ENCODE measurements around the gene TSFM.
A peak's percentile ranks its signal among the peaks of the same experiment; 100 is the strongest.

Gene TSFM

DNA sequence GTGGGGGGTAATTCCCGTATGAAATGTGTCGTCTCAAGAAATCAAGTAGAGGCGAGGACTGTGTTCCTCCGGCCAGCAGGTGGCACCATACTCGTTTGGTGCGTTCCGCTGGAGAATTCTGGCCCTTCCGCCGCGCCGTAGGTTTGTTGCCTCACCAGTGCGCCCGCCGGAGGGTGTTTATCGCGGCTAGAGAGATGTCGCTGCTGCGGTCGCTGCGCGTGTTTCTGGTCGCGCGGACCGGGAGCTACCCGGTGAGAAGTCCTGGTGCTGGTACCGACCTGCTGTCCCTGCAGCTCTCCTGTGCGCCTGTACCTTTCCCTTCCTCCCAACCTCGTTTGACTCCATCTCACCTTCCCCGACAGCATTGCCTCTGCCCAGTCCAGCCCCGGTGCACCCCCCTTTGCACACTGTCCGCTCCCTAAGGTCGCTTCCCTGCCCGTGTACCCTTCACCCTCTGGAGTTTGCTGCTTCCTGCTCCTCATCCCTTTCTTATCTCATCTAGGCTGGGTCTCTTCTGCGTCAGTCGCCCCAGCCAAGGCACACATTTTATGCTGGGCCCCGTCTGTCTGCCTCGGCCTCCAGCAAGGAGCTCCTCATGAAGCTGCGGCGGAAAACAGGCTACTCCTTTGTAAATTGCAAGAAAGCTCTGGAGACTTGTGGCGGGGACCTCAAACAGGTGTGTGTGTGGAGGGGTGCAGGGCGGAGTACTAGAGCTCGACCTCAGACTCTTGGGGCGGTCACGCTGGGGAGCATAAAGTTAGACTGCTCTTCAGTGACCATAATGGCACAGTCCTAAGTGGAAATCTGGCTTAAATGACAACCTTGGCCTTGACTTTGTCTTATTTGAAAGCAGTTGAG, at the start of gene TSFM:
TSFM (plus strand) TSS at position 180 of the 858 bp plus-strand sequence; CDS start at position 195, 15 bp downstream.
- peak within 1 kb of the TSS; percentile 65 to 99 (median 77) for H3K4me3 ChIP-seq
- peak within 1 kb of the TSS; percentile 29 to 89 (median 83) for H3K27ac ChIP-seq

GRCh38 chr12:57733928-57734327, 48.7 kb upstream of the TSFM start:
- H3K4me3 ChIP-seq = no peak overlapping the region

DNA sequence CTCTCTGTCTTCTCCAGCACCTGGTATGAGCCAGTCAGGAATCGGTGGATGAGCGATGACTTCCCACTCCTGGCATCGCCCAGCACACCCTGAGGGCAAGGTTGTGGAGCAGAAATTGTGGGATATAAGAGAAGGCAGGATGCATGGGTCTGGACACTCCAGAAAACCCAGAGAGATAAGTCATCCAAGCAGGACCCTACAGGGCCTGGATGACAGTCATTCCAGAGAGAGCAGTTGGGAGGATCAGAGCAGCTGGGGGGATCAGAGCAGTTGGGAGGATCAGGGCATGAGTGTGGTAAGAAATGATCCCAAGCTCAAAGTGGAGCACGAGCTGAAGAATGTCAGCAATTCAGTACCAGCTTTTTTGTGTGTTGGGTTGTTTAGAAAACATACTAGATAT, 48.0 kb upstream of the TSFM start:
- Histone ChIP-seq H3K4me3 (no peak overlapping the region), H3K27ac (no peak overlapping the region)

More at GRCh38 chr12:57733928-57734327, 48.7 kb upstream of the TSFM start:
- H3K27ac ChIP-seq = no peak overlapping the region

GRCh38 chr12:57735198-57735855, 47.3 kb upstream of the TSFM start:
- Histone ChIP-seq H3K4me3 (no peak overlapping the region), H3K27ac (no peak overlapping the region)

DNA sequence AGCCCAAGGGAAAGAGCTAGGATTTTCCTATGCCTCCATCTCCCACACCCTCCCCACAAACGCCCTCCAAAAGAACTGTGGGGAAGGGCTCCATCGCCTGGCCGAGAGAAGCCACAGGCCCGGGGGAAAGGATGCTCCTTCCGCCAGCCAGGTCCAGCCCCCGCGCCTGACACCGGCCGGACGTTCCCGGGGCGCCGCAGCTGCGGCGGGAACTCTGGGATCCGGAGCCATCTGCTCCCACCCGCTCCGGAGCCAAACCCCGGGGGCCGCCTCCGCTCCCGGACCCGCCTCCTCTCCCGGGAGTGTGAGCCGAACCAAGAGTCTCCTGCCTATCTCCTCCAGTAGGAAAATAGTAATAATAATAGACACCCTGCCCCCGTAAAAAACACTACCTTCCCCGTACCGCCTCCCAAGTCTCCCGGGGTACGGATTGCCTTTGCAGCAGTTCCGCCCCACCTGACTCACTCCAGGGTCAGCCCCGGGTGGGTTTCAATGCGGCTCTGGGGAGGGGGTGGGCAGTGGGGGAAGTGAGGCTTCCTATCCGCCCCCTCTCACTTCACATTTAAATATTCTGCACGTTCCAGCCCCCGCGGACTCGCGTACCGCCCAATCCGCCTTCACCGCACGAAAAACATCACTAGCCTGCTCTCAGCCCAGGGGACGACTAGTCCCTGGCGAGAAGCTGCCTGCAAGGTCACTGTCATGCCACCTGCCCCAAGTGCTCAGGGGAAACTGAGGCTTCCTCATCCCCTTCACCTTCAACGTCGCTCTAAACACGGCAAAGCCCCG, 46.4 kb upstream of the TSFM start:
- no peak overlapping the region for H3K27ac ChIP-seq
- no peak overlapping the region for H3K4me3 ChIP-seq

GRCh38 chr12:57736741-57737466, 45.7 kb upstream of the TSFM start:
- Histone ChIP-seq H3K27ac (no peak overlapping the region), H3K4me3 (peak overlapping the region in 1 of 7 experiments; percentile 13)

DNA sequence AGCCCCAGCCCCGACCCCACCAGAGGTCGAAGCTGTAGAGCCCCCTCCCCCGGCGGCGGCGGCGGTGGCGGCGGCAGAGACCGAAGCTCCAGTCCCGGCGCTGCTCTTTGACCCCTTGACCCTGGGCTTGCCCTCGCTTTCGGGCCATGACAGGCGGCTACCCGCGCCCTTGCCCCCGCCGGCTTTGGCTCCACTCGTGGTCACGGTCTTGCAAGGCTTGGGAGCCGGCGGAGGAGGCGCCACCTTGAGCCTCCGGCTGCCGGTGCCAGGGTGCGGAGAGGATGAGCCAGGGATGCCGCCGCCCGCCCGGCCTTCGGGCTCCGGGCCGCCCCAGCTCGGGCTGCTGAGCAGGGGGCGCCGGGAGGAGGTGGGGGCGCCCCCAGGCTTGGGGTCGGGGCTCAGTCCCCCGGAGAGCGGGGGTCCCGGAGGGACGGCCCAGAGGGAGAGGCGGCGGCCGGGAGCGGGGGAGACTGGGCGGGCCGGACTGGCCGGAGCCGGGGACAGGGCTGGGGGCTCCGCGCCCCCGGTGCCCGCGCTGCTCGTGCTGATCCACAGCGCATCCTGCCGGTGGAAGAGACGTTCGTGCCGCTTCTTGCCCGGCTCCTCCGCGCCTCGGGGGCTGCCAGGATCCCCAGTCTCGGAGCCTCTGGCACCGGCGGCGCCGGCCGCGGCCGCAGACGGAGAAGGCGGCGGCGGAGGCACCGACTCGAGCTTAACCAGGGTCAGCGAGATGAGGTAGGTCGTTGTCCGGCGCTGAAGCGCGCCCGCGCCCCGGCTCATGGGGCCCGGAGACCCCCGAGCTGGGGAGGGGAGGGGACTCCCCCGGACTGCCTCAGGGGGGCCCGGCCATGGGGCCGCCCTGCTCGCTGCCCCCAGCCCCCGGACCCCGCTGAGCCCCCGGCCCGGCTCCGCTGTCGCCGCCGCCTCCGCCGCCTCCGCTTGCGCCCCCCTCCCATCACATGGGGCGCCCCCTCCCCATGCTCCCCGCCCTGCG, 44.8 kb upstream of the TSFM start:
- peak overlapping the region in 5 of 7 experiments; percentile 13 to 37 (median 25) for H3K4me3 ChIP-seq
- H3K27ac ChIP-seq = peak overlapping the region in 1 of 21 experiments; percentile 21

DNA sequence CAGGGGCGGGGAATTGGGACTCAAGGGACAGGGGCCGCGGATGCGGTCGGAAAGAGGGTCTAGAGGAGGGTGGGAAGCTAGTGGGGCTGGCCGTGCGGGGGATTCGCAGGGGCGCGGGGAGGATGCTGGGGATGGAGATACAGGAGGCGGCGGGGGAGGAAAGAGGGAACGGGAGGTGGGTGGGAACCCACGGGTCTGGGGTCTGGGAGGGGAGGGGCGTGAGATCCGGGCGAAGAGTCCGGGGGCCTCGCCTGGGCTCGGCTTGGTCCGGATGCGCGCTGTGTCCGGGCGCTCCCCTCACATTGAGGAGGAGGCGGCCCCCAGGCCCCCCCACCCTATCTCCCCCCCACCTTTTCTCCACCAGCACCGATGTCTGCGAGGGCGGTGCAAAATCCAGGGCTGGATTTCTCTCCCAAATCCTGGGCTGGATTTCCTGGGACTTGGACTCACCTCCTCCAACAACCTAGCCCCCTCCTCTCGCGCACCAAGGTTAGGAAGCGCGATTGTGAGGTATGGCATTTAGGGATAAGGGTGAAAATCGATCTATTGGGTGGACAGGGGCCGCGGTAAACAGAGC, 43.8 kb upstream of the TSFM start, which contains the start of gene AGAP2:
AGAP2 (minus strand) TSS at position 82 of the 577 bp plus-strand sequence. CDS start 496 bp downstream, outside the sequence.
- peak within 1 kb of the TSS in 3 of 21 experiments; percentile 20 to 55 (median 21) for H3K27ac ChIP-seq
- H3K4me3 ChIP-seq = peak within 1 kb of the TSS in 5 of 7 experiments; percentile 13 to 37 (median 25)

DNA sequence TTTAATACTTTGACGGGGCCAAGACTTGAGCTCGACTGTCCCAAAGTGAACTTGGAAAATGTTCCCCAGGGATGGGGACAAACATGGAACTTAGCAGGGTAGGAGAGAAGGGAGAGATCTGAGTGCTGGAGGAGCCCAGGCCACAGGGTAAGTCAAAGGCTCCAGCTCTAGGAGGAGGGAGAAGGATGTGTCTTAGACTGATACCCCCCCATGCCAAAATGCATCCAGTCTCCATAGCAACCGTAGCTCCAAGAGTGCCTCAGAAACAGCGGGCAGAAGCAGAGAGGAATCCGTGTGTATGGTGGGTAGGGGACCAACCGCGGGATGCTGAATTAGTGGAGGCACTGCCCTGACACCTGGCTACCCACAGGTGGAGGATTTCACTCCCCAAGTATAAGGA, 43.2 kb upstream of the TSFM start:
- Histone ChIP-seq H3K27ac (peak overlapping the region in 2 of 21 experiments; percentile 20 to 55), H3K4me3 (no peak overlapping the region)

DNA sequence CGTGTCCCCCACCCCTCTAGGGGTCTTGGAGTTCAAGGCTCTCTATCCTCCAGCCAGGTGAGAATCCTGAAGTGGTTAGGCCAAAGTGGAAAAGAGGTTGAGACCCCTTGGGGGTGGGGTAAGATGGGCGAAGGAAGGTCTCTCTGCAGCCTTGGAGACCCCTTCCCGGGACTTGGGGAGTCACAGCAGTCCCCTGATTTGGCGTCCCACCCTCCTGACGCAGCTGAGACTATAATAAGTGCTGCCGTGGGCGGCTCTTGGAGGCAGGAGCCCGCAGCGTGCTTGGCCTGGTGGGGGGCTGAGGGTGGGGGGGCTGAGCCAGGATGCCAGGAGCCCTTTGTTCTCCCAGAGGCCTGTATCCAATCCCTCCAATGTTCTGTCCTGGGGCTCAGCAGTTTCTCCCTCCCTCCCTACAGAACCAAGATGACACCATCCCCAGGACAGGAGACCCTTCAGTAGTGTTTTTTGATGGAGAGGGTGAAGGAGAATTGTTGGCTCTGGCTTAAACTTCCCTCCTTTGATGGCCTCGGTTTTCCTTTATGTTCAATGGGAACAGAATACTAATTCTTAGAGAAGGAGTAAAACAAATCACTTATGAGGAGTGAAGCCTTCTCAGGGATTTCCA, 42.6 kb upstream of the TSFM start:
- Histone ChIP-seq H3K4me3 (no peak overlapping the region), H3K27ac (peak overlapping the region in 5 of 21 experiments; percentile 24 to 86 (median 73))

- peak overlapping the region in 13 of 21 experiments; percentile 24 to 87 (median 65) for H3K27ac ChIP-seq
- H3K4me3 ChIP-seq = peak overlapping the region; percentile 2 to 45 (median 31)
Measured at GRCh38 chr12:57740656-57741412, 41.8 kb upstream of the TSFM start.

- Histone ChIP-seq H3K4me3 (peak overlapping the region; percentile 2 to 45 (median 31)), H3K27ac (peak overlapping the region in 16 of 21 experiments; percentile 3 to 87 (median 63))
Measured at GRCh38 chr12:57741413-57741789, 41.2 kb upstream of the TSFM start.

GRCh38 chr12:57741844-57742738, 40.5 kb upstream of the TSFM start:
- Histone ChIP-seq H3K4me3 (peak overlapping the region; percentile 2 to 45 (median 31)), H3K27ac (peak overlapping the region in 16 of 21 experiments; percentile 3 to 87 (median 63))

DNA sequence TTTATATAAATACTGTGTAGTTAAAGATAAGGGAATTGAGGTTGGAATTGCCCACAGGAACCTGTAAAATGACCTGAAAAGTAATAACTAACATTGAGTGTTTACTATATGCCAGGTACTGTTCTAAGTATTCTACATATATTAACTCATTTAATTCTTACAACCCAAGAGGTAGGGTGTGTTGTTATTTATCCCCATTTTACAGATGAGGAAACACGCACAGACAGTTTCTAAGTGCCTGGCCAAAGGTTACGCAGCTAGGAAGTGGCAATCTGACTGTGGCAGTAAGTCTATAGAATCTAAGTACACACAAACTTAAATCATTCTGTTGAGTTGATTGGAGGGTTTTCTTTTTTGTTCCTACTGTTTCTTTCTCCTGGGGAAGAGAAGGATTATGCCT, 38.8 kb upstream of the TSFM start:
- Histone ChIP-seq H3K27ac (peak overlapping the region in 3 of 21 experiments; percentile 94 to 98 (median 95)), H3K4me3 (no peak overlapping the region)

- Histone ChIP-seq H3K27ac (peak overlapping the region in 20 of 21 experiments; percentile 69 to 99 (median 98)), H3K4me3 (peak overlapping the region; percentile 60 to 85 (median 64))
Measured at GRCh38 chr12:57744194-57744776, 38.3 kb upstream of the TSFM start.
